ENCODE results near the gene DHRS7B.
A peak's percentile ranks its signal among the peaks of the same experiment; 100 is the strongest.
"Not testable (repeated sequence)": the region's sequence is repeated elsewhere in the genome, so short reads cannot be mapped to it uniquely, and the experiment has no call there.

The DHRS7B gene, protein sequence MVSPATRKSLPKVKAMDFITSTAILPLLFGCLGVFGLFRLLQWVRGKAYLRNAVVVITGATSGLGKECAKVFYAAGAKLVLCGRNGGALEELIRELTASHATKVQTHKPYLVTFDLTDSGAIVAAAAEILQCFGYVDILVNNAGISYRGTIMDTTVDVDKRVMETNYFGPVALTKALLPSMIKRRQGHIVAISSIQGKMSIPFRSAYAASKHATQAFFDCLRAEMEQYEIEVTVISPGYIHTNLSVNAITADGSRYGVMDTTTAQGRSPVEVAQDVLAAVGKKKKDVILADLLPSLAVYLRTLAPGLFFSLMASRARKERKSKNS

GRCh38 chr17:21126645-21127508 lies at the start of gene DHRS7B:
Gene DHRS7B (plus strand): TSS chr17:21126964. CDS start chr17:21126972, 8 bp downstream.
- DNase-seq (ENCODE audit: low spot score), result peak; percentile 97

DNA sequence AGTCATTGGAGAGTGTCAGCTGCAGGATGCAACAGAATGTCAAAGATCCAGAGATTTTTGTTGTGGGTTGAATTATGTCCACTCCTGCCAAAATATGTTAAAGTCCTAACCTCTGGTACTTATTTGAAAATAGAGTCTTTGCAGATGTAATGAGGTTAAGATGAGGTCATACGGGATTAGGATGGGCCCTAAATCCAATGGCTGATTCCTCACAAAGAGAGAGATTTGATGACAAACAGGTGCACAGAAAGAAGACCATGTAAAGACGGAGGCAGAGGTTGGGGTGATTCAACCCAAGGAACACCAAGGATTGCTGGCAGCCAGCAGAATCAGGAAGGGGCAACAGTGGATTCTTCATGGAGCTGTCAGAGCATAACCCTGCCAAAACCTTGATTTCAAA lies 49.5 kb upstream of the DHRS7B start:
- DNase-seq (ENCODE audit: low spot score), result no peak

- no peak for DNase-seq (ENCODE audit: low spot score)
Measured at GRCh38 chr17:21078016-21078780, 48.6 kb upstream of the DHRS7B start.

- DNase-seq (ENCODE audit: low spot score), result no peak
Measured at GRCh38 chr17:21079196-21079595, 47.6 kb upstream of the DHRS7B start.

GRCh38 chr17:21082001-21082436 lies 44.7 kb upstream of the DHRS7B start:
- no peak for DNase-seq (ENCODE audit: low spot score)

DNA sequence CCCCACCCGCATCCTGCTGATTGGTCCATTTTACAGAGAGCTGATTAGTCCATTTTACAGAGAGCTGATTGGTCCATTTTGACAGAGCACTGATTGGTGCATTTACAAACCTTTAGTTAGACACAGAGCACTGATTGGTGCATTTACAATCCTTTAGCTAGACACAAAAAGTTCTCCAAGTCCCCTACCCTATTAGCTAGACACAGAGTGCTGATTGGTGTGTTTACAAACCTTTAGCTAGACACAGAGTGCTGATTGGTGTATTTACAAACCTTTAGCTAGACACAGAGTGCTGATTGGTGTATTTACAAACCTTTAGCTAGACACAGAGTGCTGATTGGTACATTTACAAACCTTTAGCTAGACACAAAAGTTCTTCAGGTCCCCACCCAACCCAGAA lies 41.5 kb upstream of the DHRS7B start:
- not testable (repeated sequence) for DNase-seq (ENCODE audit: low spot score)

DNA sequence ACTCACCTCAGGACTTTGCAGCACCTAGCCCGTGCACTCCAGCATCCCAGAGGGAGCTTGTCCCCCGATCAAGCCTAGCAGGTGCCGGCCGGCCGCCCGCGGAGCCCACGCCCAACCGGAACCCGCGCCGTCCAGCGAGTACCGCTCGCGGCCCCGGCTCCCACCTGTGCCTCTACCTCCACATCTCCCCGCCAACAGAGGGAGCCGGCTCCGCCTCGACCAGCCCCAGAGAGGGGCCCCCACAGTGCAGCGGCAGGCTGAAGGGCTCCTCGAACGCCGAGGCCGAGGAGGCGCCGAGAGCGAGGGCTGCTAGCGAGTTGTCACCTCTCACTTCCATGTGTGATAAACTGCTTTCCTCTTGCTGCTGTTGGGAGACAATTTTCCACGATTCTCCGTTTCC lies 41.1 kb upstream of the DHRS7B start:
- no peak for DNase-seq (ENCODE audit: low spot score)

DNA sequence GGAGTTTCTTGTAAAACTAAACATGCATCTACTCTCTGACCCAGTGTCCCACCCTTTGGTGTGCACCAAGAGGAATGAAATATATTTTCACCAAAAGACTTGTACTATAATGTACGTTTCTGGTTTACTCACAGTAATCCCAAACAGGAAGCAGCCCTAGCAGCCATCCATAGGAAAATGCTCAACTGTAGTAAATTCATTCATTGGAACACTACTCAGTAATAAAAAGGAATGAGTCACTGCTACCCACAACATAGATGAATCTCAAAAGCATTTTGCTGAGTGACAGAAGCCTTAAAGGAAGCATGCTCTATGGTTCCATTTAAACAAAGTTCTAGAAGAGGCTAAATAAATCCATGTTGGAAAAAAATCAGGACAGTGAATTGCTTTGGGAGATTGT lies 37.6 kb upstream of the DHRS7B start:
- DNase-seq (ENCODE audit: low spot score), result no peak

GRCh38 chr17:21089933-21090901 lies 36.5 kb upstream of the DHRS7B start:
- DNase-seq (ENCODE audit: low spot score), result no peak

GRCh38 chr17:21090902-21091618 lies 35.7 kb upstream of the DHRS7B start:
- DNase-seq (ENCODE audit: low spot score), result no peak

DNA sequence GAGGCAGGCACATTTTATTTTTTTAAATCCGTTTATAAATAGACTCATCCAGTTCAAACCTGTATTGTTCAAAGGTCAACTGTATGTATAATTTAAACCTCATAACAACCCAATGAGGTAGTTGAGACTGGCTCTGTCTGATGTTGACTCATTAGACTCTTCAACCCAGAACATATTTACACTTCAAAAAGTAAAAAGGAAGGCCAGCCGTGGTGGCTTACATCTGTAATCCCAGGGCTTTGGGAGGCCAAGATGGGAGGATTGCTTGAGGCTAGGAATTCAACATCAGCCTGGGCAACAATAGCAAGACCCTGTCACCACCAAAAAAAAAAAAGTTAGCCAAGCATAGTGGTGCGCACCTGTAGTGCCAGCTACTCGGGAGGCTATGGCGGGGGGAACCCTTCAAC lies 32.5 kb upstream of the DHRS7B start:
- DNase-seq (ENCODE audit: low spot score), result no peak

GRCh38 chr17:21095735-21096134 lies 31.0 kb upstream of the DHRS7B start:
- DNase-seq (ENCODE audit: low spot score), result no peak

DNA sequence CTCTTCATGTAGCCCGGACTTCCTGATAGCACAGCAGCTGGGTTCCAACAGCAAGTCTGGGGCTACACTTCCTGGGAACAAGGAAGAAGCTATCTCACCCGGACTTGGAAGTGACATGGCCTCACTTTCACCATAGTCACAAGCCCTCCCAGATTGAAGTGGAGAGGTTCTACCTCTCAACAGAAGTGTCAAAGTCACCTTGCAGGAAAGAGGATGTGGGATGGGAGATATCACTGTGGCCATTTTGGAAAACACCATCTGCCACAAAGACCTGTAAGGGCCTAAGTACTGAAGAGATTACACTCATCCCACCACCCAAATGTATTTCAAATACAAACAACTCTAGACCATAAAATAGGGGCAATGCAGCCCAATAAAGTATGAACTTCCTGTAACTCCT lies 29.9 kb upstream of the DHRS7B start:
- no peak for DNase-seq (ENCODE audit: low spot score)

DNA sequence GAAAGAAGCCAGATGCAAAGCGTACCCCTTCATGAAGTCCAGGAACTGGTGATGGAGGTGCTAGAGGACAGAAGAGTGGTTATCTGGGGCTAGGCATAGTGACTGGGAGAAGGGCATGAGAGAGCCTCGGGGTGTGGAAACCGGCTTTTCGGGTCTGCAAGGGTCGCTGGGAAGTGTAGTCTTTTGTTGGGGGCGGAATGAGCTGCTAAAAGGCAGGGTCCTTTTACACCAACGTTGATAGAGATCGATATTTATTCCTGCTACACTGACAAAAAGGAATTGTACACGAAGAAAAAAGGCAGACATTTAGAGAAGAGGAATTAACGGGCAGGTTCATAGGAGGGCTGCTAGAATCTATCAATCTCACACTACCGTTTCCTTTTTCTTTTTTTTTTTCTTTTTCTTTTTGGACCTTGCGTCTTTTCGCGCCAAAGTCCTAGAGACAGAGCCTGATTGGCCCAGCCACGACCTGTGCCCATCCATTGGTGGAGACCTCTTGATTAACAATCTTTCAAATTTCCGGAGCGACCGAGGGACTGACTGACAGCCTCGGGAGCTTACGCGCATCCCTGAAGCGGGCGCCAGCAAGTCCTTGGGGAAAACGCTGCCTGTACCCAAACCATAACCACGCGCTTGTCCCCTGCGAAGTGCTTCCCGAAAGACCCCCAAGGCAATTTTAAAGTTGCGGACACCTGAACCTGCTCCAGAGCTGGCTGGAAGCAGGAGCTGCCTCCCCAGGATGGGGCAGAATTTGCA lies 27.7 kb upstream of the DHRS7B start:
- peak; percentile 61 for DNase-seq (ENCODE audit: low spot score)

GRCh38 chr17:21100636-21101035 lies 26.1 kb upstream of the DHRS7B start:
- no peak for DNase-seq (ENCODE audit: low spot score)

DNA sequence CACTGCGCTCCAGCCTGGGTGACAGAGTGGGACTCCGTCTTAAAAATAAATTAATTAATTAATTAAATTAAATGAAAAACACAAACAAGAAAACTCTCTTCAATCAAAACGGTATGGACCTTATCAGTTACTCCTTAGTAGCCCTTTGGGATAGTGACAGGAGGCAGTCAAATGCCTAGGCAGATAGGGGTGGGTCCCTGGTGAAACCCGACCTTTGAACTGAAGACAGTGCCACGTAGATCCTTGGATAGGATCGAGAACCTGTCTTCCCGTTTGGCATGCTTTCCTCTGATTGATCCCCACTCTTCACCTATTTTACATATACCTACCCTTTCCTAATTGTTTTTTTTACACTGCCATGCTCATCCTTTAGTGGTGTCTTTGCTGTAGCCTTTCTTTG lies 22.2 kb upstream of the DHRS7B start:
- no peak for DNase-seq (ENCODE audit: low spot score)

GRCh38 chr17:21105064-21105894 lies 21.5 kb upstream of the DHRS7B start:
- DNase-seq (ENCODE audit: low spot score), result no peak

- DNase-seq (ENCODE audit: low spot score), result no peak
Measured at GRCh38 chr17:21106316-21106715, 20.4 kb upstream of the DHRS7B start.

DNA sequence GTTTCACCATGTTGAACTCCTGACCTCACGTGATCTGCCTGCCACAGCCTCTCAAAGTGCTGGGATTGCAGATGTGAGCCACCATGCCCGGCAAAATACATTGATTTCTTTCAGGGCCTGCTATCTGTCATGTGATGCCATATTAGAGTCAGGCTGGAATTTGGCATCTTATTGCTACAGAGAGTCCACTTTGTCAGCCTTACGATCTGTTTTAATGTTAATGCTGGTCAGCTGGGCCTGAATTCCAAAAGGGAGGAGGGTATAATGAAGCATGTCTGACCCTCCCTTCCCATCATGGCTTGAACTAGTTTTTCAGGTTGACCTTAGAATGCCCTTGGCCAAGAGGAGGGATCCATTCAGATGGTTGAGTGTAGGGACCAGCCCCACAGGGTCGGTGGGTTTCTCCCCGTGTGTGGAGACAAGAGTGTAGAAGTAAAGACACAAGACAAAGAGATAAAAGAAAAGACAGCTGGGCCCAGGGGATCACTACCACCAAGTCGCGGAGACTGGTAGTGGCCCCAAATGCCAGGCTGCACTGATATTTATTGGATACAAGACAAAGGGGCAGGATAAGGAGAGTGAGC lies 19.6 kb upstream of the DHRS7B start:
- DNase-seq (ENCODE audit: low spot score), result not testable (repeated sequence)
